ENCODE measurements around the gene NAP1L1. TPM values are rescaled to one million over a fixed set of nuclear protein-coding genes. Genes with fewer than 3 reads are reported as not detected.

Gene NAP1L1
- total RNA-seq = 85.6 TPM

- peak; percentile 86 to 98 (median 96) for DNase-seq (ENCODE audit: low read depth in 2 of 3, low spot score in 2 of 3)
Observed at GRCh38 chr12:76083904-76084862, at the start of gene NAP1L1. Gene NAP1L1, minus strand, starts transcription at chr12:76084685. Its CDS starts 10,466 bp downstream, at chr12:76074219.

GRCh38 chr12:76127588-76127987, 43.1 kb upstream of the NAP1L1 start:
- DNase-seq (ENCODE audit: low read depth in 2 of 3, low spot score in 2 of 3) = no peak

- DNase-seq (ENCODE audit: low read depth in 2 of 3, low spot score in 2 of 3) = no peak
Observed at GRCh38 chr12:76124456-76124855, 40.0 kb upstream of the NAP1L1 start.

- DNase-seq (ENCODE audit: low read depth in 2 of 3, low spot score in 2 of 3) = no peak
Observed at GRCh38 chr12:76123259-76124212, 39.1 kb upstream of the NAP1L1 start.

GRCh38 chr12:76119887-76120286, 35.4 kb upstream of the NAP1L1 start:
- DNase-seq (ENCODE audit: low read depth in 2 of 3, low spot score in 2 of 3) = no peak

- DNase-seq (ENCODE audit: low read depth in 2 of 3, low spot score in 2 of 3) = no peak
Observed at GRCh38 chr12:76117751-76118150, 33.3 kb upstream of the NAP1L1 start.

GRCh38 chr12:76117067-76117691, 32.7 kb upstream of the NAP1L1 start:
- DNase-seq (ENCODE audit: low read depth in 2 of 3, low spot score in 2 of 3) = peak in 2 of 3 donors; percentile 3 to 7

GRCh38 chr12:76113800-76114757, 29.6 kb upstream of the NAP1L1 start:
- DNase-seq (ENCODE audit: low read depth in 2 of 3, low spot score in 2 of 3) = no peak

GRCh38 chr12:76111209-76111749, 26.8 kb upstream of the NAP1L1 start:
- DNase-seq (ENCODE audit: low read depth in 2 of 3, low spot score in 2 of 3) = no peak

- no peak for DNase-seq (ENCODE audit: low read depth in 2 of 3, low spot score in 2 of 3)
Observed at GRCh38 chr12:76109879-76110278, 25.4 kb upstream of the NAP1L1 start.

- DNase-seq (ENCODE audit: low read depth in 2 of 3, low spot score in 2 of 3) = no peak
Observed at GRCh38 chr12:76108356-76108755, 23.9 kb upstream of the NAP1L1 start.

GRCh38 chr12:76106631-76107030, 22.1 kb upstream of the NAP1L1 start:
- DNase-seq (ENCODE audit: low read depth in 2 of 3, low spot score in 2 of 3) = no peak

- no peak for DNase-seq (ENCODE audit: low read depth in 2 of 3, low spot score in 2 of 3)
Observed at GRCh38 chr12:76103958-76104357, 19.5 kb upstream of the NAP1L1 start.

GRCh38 chr12:76101739-76102385, 17.4 kb upstream of the NAP1L1 start:
- no peak for DNase-seq (ENCODE audit: low read depth in 2 of 3, low spot score in 2 of 3)

GRCh38 chr12:76096079-76096646, 11.7 kb upstream of the NAP1L1 start:
- no peak for DNase-seq (ENCODE audit: low read depth in 2 of 3, low spot score in 2 of 3)

GRCh38 chr12:76094754-76095153, 10.3 kb upstream of the NAP1L1 start:
- DNase-seq (ENCODE audit: low read depth in 2 of 3, low spot score in 2 of 3) = no peak

GRCh38 chr12:76091246-76091754, 6.8 kb upstream of the NAP1L1 start:
- DNase-seq (ENCODE audit: low read depth in 2 of 3, low spot score in 2 of 3) = no peak

GRCh38 chr12:76085520-76085868, 1.0 kb upstream of the NAP1L1 start:
- peak; percentile 30 to 88 (median 74) for DNase-seq (ENCODE audit: low read depth in 2 of 3, low spot score in 2 of 3)
